ENCODE data around the gene PTCD1. TPM values are rescaled to one million over a fixed set of nuclear protein-coding genes. Genes with fewer than 3 reads are reported as not detected.
A peak's percentile ranks its signal among the peaks of the same experiment; 100 is the strongest.

Gene PTCD1
- total and polyA plus RNA-seq, 2 of the 8 experiments (the other 6 are each of a cell fraction or from before 2014, with no cell fraction given), result 7.5 to 7.6 TPM

- Histone ChIP-seq H4K20me1 (replicated peaks in 1 of 2; ENCODE audit: control insufficient read depth in 1 of 2, insufficient read depth in 2 of 2, low read length in 2 of 2) (peaks cover 17 to 18% of the 10 kb centered on the region in 2 experiments), H3K4me1 (replicated peaks in 1 of 4; ENCODE audit: control insufficient read depth in 3 of 4, insufficient read depth in 4 of 4, low read length in 3 of 4) (peaks cover 0 to 12% (median 6%) of the 10 kb centered on the region in 4 experiments; a peak in 5 of 7 replicates), H2BK15ac (ENCODE audit: low read length) (no peak overlapping the region), H3K4me3 (ENCODE audit: extremely low read depth in 1 of 4, insufficient read depth in 2 of 4, low read depth in 3 of 4, low read length in 4 of 4) (peak overlapping the region in 3 of 4 experiments; percentile 87 to 95 (median 90); a peak in 6 of 8 replicates), H3K27ac (ENCODE audit: low read depth, low read length) (no peak overlapping the region), H3K18ac (ENCODE audit: extremely low read depth, low read length) (no peak overlapping the region), H2AFZ (ENCODE audit: low read length) (no peak overlapping the region), H2AK5ac (ENCODE audit: low read depth, low read length) (no peak overlapping the region), H2BK20ac (ENCODE audit: low read length) (no peak overlapping the region), H3K14ac (ENCODE audit: insufficient read length) (no peak overlapping the region), H3K4me2 (ENCODE audit: insufficient read depth in 1 of 2, low read depth in 2 of 2, low read length in 2 of 2) (peak overlapping the region; percentile 85 to 88), H3K23ac (ENCODE audit: insufficient read length) (no peak overlapping the region), H3K79me2 (ENCODE audit: control insufficient read depth in 1 of 2, insufficient read depth in 2 of 2, low read length in 2 of 2) (peaks cover 12 to 51% of the 10 kb centered on the region in 2 experiments), H3K36me3 (ENCODE audit: control insufficient read depth in 2 of 4, insufficient read depth in 4 of 4, low read length in 3 of 4) (peaks cover 12 to 33% (median 18%) of the 10 kb centered on the region in 4 experiments), H3K56ac (replicated peaks; ENCODE audit: insufficient read length, low read depth, low read length) (no peak overlapping the region), H4K8ac (ENCODE audit: extremely low read depth, insufficient read depth, low read length) (no peak overlapping the region), H4K5ac (ENCODE audit: insufficient read length, low read depth, low read length) (no peak overlapping the region), H4K91ac (replicated peaks; ENCODE audit: insufficient read length, low read length) (no peak overlapping the region), H3K79me1 (ENCODE audit: low read depth, low read length) (peaks cover 9% of the 10 kb centered on the region), H3K23me2 (ENCODE audit: low read depth, low read length) (peaks cover 4% of the 10 kb centered on the region), H3K9me3 (ENCODE audit: insufficient read depth in 2 of 2, low read depth in 1 of 2, low read length in 1 of 2) (no peaks in the 10 kb centered on the region), H2BK5ac (ENCODE audit: low read depth, low read length) (no peak overlapping the region), H3K4ac (replicated peaks; ENCODE audit: insufficient read length, low read depth, low read length) (no peak overlapping the region), H3K9ac (replicated peaks in 1 of 4; ENCODE audit: extremely low read depth in 1 of 4, low read depth in 3 of 4, low read length in 3 of 4) (peak overlapping the region in 2 of 4 experiments; percentile 5 to 27; a peak in 2 of 7 replicates), H2BK12ac (ENCODE audit: low read depth, low read length) (no peak overlapping the region), H3K27me3 (replicated peaks in 1 of 4; ENCODE audit: control insufficient read depth in 3 of 4, extremely low read depth in 1 of 4, insufficient read depth in 3 of 4, low read length in 3 of 4) (no peaks in the 10 kb centered on the region), H2BK120ac (replicated peaks; ENCODE audit: low read depth, low read length) (no peak overlapping the region)
- no peak for FAIRE-seq
- WGBS, 2 experiments (ENCODE audit: extremely low coverage in 1 of 2, insufficient coverage in 1 of 2, insufficient read length in 1 of 2, insufficient replicate concordance in 2 of 2, low coverage in 1 of 2, low lambda C conversion rate in 2 of 2, missing lambda C conversion rate in 1 of 2), result 85% methylated on average over 9 of the region's 9 CpGs; no CpG with 5 or more reads in 1 of the 2 experiments
- ChIA-PET CTCF (ENCODE audit: partially characterized antibody) (no interaction called here), POLR2A (ENCODE audit: partially characterized antibody) (interaction anchor here (0.7 to 7.3 kb wide), 11 partner anchors 9 to 191 kb away, joined by 3 to 51 read pairs (median 6); partner anchors contain the start of genes ATP5MF, BUD31 and PDAP1)
- TF ChIP-seq TAF7 (optimal IDR thresholded peaks at IDR 0.05; ENCODE audit: borderline replicate concordance, low read depth, low read length) (no peak), MAFK (IDR thresholded peaks at IDR 0.05; ENCODE audit: low read depth, low read length) (no peak), EZH2 (IDR thresholded peaks at IDR 0.05; ENCODE audit: low read depth, low read length, severe bottlenecking) (no peak), SP4 (IDR thresholded peaks at IDR 0.05; ENCODE audit: low read length) (no peak), CEBPB (IDR thresholded peaks at IDR 0.05; ENCODE audit: low read depth, low read length) (peak; percentile 74), TAF1 (IDR thresholded peaks at IDR 0.05; ENCODE audit: low read depth, low read length) (no peak)
- no peak for DNase-seq (ENCODE audit: low read depth in 1 of 2, low spot score in 2 of 2)
Observed at GRCh38 chr7:99440195-99440594, 1.6 kb upstream of the PTCD1 start.
